ENCODE measurements around the gene E4F1. TPM values are rescaled to one million over a fixed set of nuclear protein-coding genes. Genes with fewer than 3 reads are reported as not detected.

Gene E4F1
- total and polyA plus RNA-seq, 2 donors (not counting 1 experiment from before 2014, with no cell fraction given) = 41.8 to 70.9 TPM

DNA sequence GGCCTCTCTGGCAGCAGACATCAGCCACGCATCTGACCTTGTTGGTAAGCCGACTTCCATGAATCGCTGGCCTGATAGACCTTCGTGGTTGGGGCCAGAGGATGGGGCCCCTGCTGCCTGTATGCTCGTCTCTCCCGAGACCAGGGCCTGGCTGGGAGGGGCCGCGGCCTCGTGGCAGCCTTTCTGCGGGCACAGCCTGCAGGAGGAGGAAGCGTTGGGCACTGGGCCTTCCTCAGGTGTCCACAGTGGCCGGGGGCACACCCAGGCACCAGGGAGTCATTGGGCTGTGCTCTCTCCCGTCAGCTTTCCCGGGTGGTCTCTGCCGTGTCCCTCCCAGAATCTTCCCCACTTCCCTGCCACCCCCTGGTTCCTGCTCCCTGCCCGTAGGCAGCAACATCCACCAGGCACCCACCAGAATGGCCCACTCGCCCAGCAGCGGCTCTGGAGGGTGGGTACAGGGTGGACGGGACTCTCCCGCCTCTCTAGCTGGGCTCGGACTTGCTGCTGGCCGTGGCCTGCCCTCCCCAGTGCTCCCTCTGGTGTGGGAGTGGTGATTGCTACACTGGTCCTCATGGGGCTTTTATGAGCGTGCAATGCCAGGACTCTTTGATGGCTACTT lies 6.3 kb downstream of the E4F1 start:
- ATAC-seq (ENCODE audit: low read depth) (no peak), DNase-seq (no peak)
- POLR2A ChIA-PET = no interaction called here
- Histone ChIP-seq H4K20me1 (ENCODE audit: control insufficient read depth, insufficient read depth, low read length, poor library complexity, severe bottlenecking) (peaks cover 43% of the 10 kb centered on the region), H3K4me2 (replicated peaks; ENCODE audit: low read depth, low read length, poor library complexity, severe bottlenecking) (no peak overlapping the region), H3K79me2 (ENCODE audit: control insufficient read depth, insufficient read depth, low read length) (peaks cover 35% of the 10 kb centered on the region), H3K4me3 (ENCODE audit: control extremely low read depth in 1 of 5, extremely low read depth in 1 of 5, insufficient read depth in 1 of 5, low read depth in 2 of 5, low read length in 4 of 5) (no peak overlapping the region), H2AFZ (ENCODE audit: insufficient read depth, low read depth, low read length, poor library complexity, severe bottlenecking) (no peak overlapping the region), H3K27ac (ENCODE audit: low read length in 2 of 2) (no peak overlapping the region), H3K4me1 (ENCODE audit: control insufficient read depth in 2 of 2, insufficient read depth in 2 of 2, low read length in 2 of 2) (peaks cover 0 to 1% of the 10 kb centered on the region in 2 donors), H3K27me3 (replicated peaks in 1 of 4; ENCODE audit: control extremely low read depth in 1 of 4, control insufficient read depth in 3 of 4, insufficient read depth in 4 of 4, low read length in 3 of 4) (no peaks in the 10 kb centered on the region), H3K9ac (ENCODE audit: low read length) (no peak overlapping the region), H3K9me3 (ENCODE audit: control extremely low read depth in 1 of 3, control insufficient read depth in 2 of 3, insufficient read depth in 1 of 3, low read length in 2 of 3) (no peaks in the 10 kb centered on the region), H3K36me3 (replicated peaks in 1 of 2; ENCODE audit: control extremely low read depth in 1 of 2, control insufficient read depth in 1 of 2, extremely low read depth in 1 of 2, insufficient read depth in 2 of 2, low read length in 1 of 2) (peaks cover 0 to 53% of the 10 kb centered on the region in 2 experiments)
- Mint-ChIP-seq H3K9me3 (ENCODE audit: insufficient read depth) (no peaks in the 10 kb centered on the region), H3K27ac (no peak overlapping the region), H3K27me3 (no peaks in the 10 kb centered on the region), H3K4me3 (no peak overlapping the region), H3K4me1 (peaks cover 13% of the 10 kb centered on the region)
- intact Hi-C loops (cut with micrococcal nuclease) = no loop called here
- TF ChIP-seq EZH2 (IDR thresholded peaks at IDR 0.05; ENCODE audit: borderline replicate concordance, insufficient read depth, low read depth, low read length, poor library complexity, severe bottlenecking) = no peak
- TF ChIP-seq, protein P1, sequence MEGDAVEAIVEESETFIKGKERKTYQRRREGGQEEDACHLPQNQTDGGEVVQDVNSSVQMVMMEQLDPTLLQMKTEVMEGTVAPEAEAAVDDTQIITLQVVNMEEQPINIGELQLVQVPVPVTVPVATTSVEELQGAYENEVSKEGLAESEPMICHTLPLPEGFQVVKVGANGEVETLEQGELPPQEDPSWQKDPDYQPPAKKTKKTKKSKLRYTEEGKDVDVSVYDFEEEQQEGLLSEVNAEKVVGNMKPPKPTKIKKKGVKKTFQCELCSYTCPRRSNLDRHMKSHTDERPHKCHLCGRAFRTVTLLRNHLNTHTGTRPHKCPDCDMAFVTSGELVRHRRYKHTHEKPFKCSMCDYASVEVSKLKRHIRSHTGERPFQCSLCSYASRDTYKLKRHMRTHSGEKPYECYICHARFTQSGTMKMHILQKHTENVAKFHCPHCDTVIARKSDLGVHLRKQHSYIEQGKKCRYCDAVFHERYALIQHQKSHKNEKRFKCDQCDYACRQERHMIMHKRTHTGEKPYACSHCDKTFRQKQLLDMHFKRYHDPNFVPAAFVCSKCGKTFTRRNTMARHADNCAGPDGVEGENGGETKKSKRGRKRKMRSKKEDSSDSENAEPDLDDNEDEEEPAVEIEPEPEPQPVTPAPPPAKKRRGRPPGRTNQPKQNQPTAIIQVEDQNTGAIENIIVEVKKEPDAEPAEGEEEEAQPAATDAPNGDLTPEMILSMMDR (IDR thresholded peaks at IDR 0.05) = no peak
- CTCF ChIA-PET = no interaction called here
- WGBS (ENCODE audit: insufficient coverage) = 95% methylated on average over 21 of the region's 23 CpGs

DNA sequence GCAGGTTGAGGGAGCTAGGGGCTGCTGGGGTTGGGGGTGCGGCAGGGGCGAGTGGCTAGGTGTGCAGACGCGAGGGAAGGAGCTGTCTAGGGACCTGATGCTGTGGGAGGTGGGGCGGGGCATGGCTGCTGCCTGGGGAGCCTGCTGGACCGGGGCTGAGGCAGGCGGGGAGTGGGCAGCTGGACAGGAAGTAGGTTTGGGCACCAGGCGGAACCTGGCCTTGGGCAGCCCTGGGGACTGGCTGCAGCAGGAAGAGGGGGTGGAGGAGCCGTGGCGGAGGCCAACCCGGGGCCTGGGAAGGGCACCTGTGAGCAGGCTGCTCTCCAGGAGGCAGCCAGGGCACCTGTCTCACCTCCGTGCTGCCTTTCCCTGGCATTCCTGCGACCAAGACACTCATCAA lies 7.0 kb downstream of the E4F1 start:
- H3K79me2 ChIP-seq (ENCODE audit: control insufficient read depth, insufficient read depth, low read length) = peaks cover 29% of the 10 kb centered on the region
- no peak overlapping the region for H3K4me2 ChIP-seq (replicated peaks; ENCODE audit: low read depth, low read length, poor library complexity, severe bottlenecking)
- Mint-ChIP-seq H3K4me3 (no peak overlapping the region), H3K9me3 (ENCODE audit: insufficient read depth) (no peaks in the 10 kb centered on the region), H3K27me3 (peaks cover under 1% of the 10 kb centered on the region), H3K27ac (no peak overlapping the region), H3K4me1 (peaks cover 8% of the 10 kb centered on the region)
- H2AFZ ChIP-seq (ENCODE audit: insufficient read depth, low read depth, low read length, poor library complexity, severe bottlenecking) = no peak overlapping the region
- H3K9ac ChIP-seq (ENCODE audit: low read length) = no peak overlapping the region
- ATAC-seq (ENCODE audit: low read depth) (no peak), DNase-seq (no peak)
- H3K4me3 ChIP-seq (ENCODE audit: control extremely low read depth in 1 of 5, extremely low read depth in 1 of 5, insufficient read depth in 1 of 5, low read depth in 2 of 5, low read length in 4 of 5) = no peak overlapping the region
- no peaks in the 10 kb centered on the region for H3K27me3 ChIP-seq (replicated peaks in 1 of 4; ENCODE audit: control extremely low read depth in 1 of 4, control insufficient read depth in 3 of 4, insufficient read depth in 4 of 4, low read length in 3 of 4)
- H3K9me3 ChIP-seq (ENCODE audit: control extremely low read depth in 1 of 3, control insufficient read depth in 2 of 3, insufficient read depth in 1 of 3, low read length in 2 of 3) = no peaks in the 10 kb centered on the region
- no peaks in the 10 kb centered on the region for H3K4me1 ChIP-seq (ENCODE audit: control insufficient read depth in 2 of 2, insufficient read depth in 2 of 2, low read length in 2 of 2)
- CTCF ChIA-PET = no interaction called here
- POLR2A ChIA-PET = no interaction called here
- H3K36me3 ChIP-seq (replicated peaks in 1 of 2; ENCODE audit: control extremely low read depth in 1 of 2, control insufficient read depth in 1 of 2, extremely low read depth in 1 of 2, insufficient read depth in 2 of 2, low read length in 1 of 2) = peaks cover 0 to 60% of the 10 kb centered on the region in 2 experiments
- WGBS (ENCODE audit: insufficient coverage) = 98% methylated on average over 12 of the region's 13 CpGs
- no peak overlapping the region for H3K27ac ChIP-seq (ENCODE audit: low read length in 2 of 2)
- TF ChIP-seq EZH2 (IDR thresholded peaks at IDR 0.05; ENCODE audit: borderline replicate concordance, insufficient read depth, low read depth, low read length, poor library complexity, severe bottlenecking) = no peak
- TF ChIP-seq, protein P1 (IDR thresholded peaks at IDR 0.05) = no peak
- peaks cover 43% of the 10 kb centered on the region for H4K20me1 ChIP-seq (ENCODE audit: control insufficient read depth, insufficient read depth, low read length, poor library complexity, severe bottlenecking)
- intact Hi-C loops (cut with micrococcal nuclease) = no loop called here

Data from B cell (primary cell).